H1 (cell line): ENCODE measurements around the gene KLK5. TPM values are rescaled to one million over a fixed set of nuclear protein-coding genes. Genes with fewer than 3 reads are reported as not detected.

Experiments
- CTCF ChIA-PET: fragments of 300-600 bp; sonication (Branson Sonifier 250); formaldehyde crosslinking; loops from one replicate; lab custom pipeline; 2021; ENCODE audit not compliant: partially characterized antibody; lab: Charles Lee
- POLR2A ChIA-PET: fragments of 300-600 bp; sonication (Branson Sonifier 250); formaldehyde crosslinking; loops from one replicate; lab custom pipeline; 2021; ENCODE audit warnings: inconsistent platforms; ENCODE audit not compliant: partially characterized antibody; lab: Charles Lee
- DNase-seq, 2 experiments: peaks; one replicate each; pipeline versions ENCODE4 v3.0.0 to v3.0.0-alpha.2; 2010 to 2022; ENCODE audit warnings: low spot score in 2 of 2, low read depth in 1 of 2, mixed read lengths in 1 of 2
- FAIRE-seq: peaks from 2 replicates; lab custom pipeline; 2011; peaks lifted over from hg19 to GRCh38; lab: Jason Lieb, UNC
- H2AFZ ChIP-seq: 2 replicates; pipeline ENCODE4 v1.8.1; 2012; ENCODE audit warnings: low read length, inconsistent platforms
- H2AK5ac ChIP-seq: 2 replicates; pipeline ENCODE4 v1.6.1; 2013; ENCODE audit warnings: low read depth, low read length
- H2BK120ac ChIP-seq: replicated peaks from 2 replicates; pipeline ENCODE3; 2013; ENCODE audit warnings: low read depth, low read length, inconsistent platforms
- H2BK12ac ChIP-seq: 2 replicates; pipeline ENCODE4 v1.6.1; 2013; ENCODE audit warnings: low read depth, low read length
- H2BK15ac ChIP-seq: 2 replicates; pipeline ENCODE4 v1.6.1; 2013; ENCODE audit warnings: low read length
- H2BK20ac ChIP-seq: 2 replicates; pipeline ENCODE4 v1.6.1; 2013; ENCODE audit warnings: low read length
- H2BK5ac ChIP-seq: 2 replicates; pipeline ENCODE4 v1.6.1; 2013; ENCODE audit warnings: low read depth, low read length
- H3K14ac ChIP-seq: 2 replicates; pipeline ENCODE4 v1.6.1; 2013; ENCODE audit warnings: inconsistent platforms; ENCODE audit not compliant: insufficient read length
- H3K18ac ChIP-seq: 2 replicates; pipeline ENCODE4 v1.6.1; 2013; ENCODE audit warnings: low read length; ENCODE audit errors: extremely low read depth
- H3K23ac ChIP-seq: 2 replicates; pipeline ENCODE4 v1.6.1; 2013; ENCODE audit warnings: inconsistent platforms; ENCODE audit not compliant: insufficient read length
- H3K23me2 ChIP-seq: 2 replicates; pipeline ENCODE4 v1.6.1; 2013; ENCODE audit warnings: low read depth, low read length
- H3K27ac ChIP-seq: 2 replicates; pipeline ENCODE4 v1.6.1; 2011; ENCODE audit warnings: low read depth, low read length, inconsistent platforms
- H3K27me3 ChIP-seq, 4 experiments: replicated peaks in 1 of 4; 1 replicate in 1 of 4; 2 replicates in 3 of 4; pipeline versions ENCODE4 v1.6.1 to v1.8.1; 2011 to 2013; ENCODE audit warnings: low read length in 3 of 4, mild to moderate bottlenecking in 3 of 4, inconsistent platforms in 2 of 4, mixed read lengths in 2 of 4, moderate library complexity in 1 of 4; ENCODE audit not compliant: control insufficient read depth in 3 of 4, insufficient read depth in 3 of 4; ENCODE audit errors: extremely low read depth in 1 of 4
- H3K36me3 ChIP-seq, 4 experiments: 2 replicates each; pipeline versions ENCODE4 v1.6.1 to v1.8.1; 2011 to 2013; ENCODE audit warnings: mild to moderate bottlenecking in 4 of 4, low read length in 3 of 4, moderate library complexity in 2 of 4, control low read depth in 1 of 4, inconsistent platforms in 1 of 4; ENCODE audit not compliant: insufficient read depth in 4 of 4, control insufficient read depth in 2 of 4
- H3K4ac ChIP-seq: replicated peaks from 2 replicates; pipeline ENCODE3; 2013; ENCODE audit warnings: low read length, low read depth, mixed read lengths, inconsistent platforms; ENCODE audit not compliant: insufficient read length
- H3K4me1 ChIP-seq, 4 experiments: replicated peaks in 1 of 4; 1 replicate in 1 of 4; 2 replicates in 3 of 4; pipeline versions ENCODE4 v1.6.1 to v1.8.1; 2011 to 2013; ENCODE audit warnings: low read length in 3 of 4, inconsistent platforms in 2 of 4, mixed read lengths in 1 of 4; ENCODE audit not compliant: insufficient read depth in 4 of 4, control insufficient read depth in 3 of 4
- H3K4me2 ChIP-seq, 2 experiments: 2 replicates each; pipeline versions ENCODE4 v1.6.1 to v1.8.1; 2011 to 2013; ENCODE audit warnings: low read depth in 2 of 2, low read length in 2 of 2, control low read depth in 1 of 2, inconsistent platforms in 1 of 2, mild to moderate bottlenecking in 1 of 2; ENCODE audit not compliant: insufficient read depth in 1 of 2
- H3K4me3 ChIP-seq, 4 experiments: fragments of 200-600, 300-600 bp in 1 of 4; sonication (generic), shearing (Covaris generic), sonication (Bioruptor Twin) in 1 of 4; 2 replicates each; pipeline versions ENCODE4 v1.5.1 to v1.8.1; 2011 to 2016; ENCODE audit warnings: low read length in 4 of 4, low read depth in 3 of 4, control low read depth in 2 of 4, inconsistent platforms in 2 of 4, mild to moderate bottlenecking in 2 of 4, mixed read lengths in 1 of 4, moderate library complexity in 1 of 4; ENCODE audit not compliant: insufficient read depth in 2 of 4; ENCODE audit errors: extremely low read depth in 1 of 4
- H3K56ac ChIP-seq: replicated peaks from 2 replicates; pipeline ENCODE3; 2013; ENCODE audit warnings: low read depth, mild to moderate bottlenecking, mixed read lengths, low read length, inconsistent platforms; ENCODE audit not compliant: insufficient read length
- H3K79me1 ChIP-seq: 2 replicates; pipeline ENCODE4 v1.6.1; 2013; ENCODE audit warnings: low read depth, low read length, control low read depth
- H3K79me2 ChIP-seq, 2 experiments: 2 replicates each; pipeline versions ENCODE4 v1.6.1 to v1.8.1; 2012 to 2013; ENCODE audit warnings: low read length in 2 of 2, mild to moderate bottlenecking in 2 of 2, inconsistent platforms in 1 of 2; ENCODE audit not compliant: insufficient read depth in 2 of 2, control insufficient read depth in 1 of 2
- H3K9ac ChIP-seq, 4 experiments: replicated peaks in 1 of 4; 1 replicate in 1 of 4; 2 replicates in 3 of 4; pipeline versions ENCODE4 v1.6.1 to v1.8.1; 2011 to 2013; ENCODE audit warnings: low read depth in 3 of 4, low read length in 3 of 4, control low read depth in 2 of 4, mild to moderate bottlenecking in 2 of 4, moderate library complexity in 2 of 4, inconsistent platforms in 1 of 4; ENCODE audit errors: extremely low read depth in 1 of 4
- H3K9me3 ChIP-seq, 2 experiments: 2 replicates each; pipeline versions ENCODE4 v1.6.1 to v1.8.1; 2012 to 2013; ENCODE audit warnings: mild to moderate bottlenecking in 2 of 2, moderate library complexity in 2 of 2, control low read depth in 1 of 2, inconsistent platforms in 1 of 2, low read depth in 1 of 2, low read length in 1 of 2, mixed read lengths in 1 of 2; ENCODE audit not compliant: insufficient read depth in 2 of 2
- H4K20me1 ChIP-seq, 2 experiments: replicated peaks in 1 of 2; 2 replicates each; pipeline versions ENCODE3 to v1.8.1; 2011 to 2013; ENCODE audit warnings: inconsistent platforms in 2 of 2, low read length in 2 of 2, mild to moderate bottlenecking in 1 of 2; ENCODE audit not compliant: insufficient read depth in 2 of 2, control insufficient read depth in 1 of 2
- H4K5ac ChIP-seq: 2 replicates; pipeline ENCODE4 v1.6.1; 2013; ENCODE audit warnings: low read length, low read depth, mixed read lengths, inconsistent platforms; ENCODE audit not compliant: insufficient read length
- H4K8ac ChIP-seq: 2 replicates; pipeline ENCODE4 v1.8.0; 2013; ENCODE audit warnings: mild to moderate bottlenecking, moderate library complexity, low read length, inconsistent platforms; ENCODE audit not compliant: insufficient read depth; ENCODE audit errors: extremely low read depth
- H4K91ac ChIP-seq: replicated peaks from 2 replicates; pipeline ENCODE3; 2013; ENCODE audit warnings: low read length, mixed read lengths, inconsistent platforms; ENCODE audit not compliant: insufficient read length
- CHD2 ChIP-seq: IDR thresholded peaks from 2 replicates; pipeline ENCODE4 v1.6.1; 2012; ENCODE audit warnings: low read length, improper control_type of control experiment
- WGBS, 2 experiments: shearing (Covaris generic) in 1 of 2; methylation state at CpG; one replicate each; pipeline versions ENCODE4 v1.1.6 to v1.1.7; 2013 to 2015; ENCODE audit warnings: low lambda C conversion rate in 2 of 2, mixed read lengths in 2 of 2, inconsistent platforms in 1 of 2, low coverage in 1 of 2, missing lambda C conversion rate in 1 of 2; ENCODE audit not compliant: insufficient replicate concordance in 2 of 2, insufficient coverage in 1 of 2, insufficient read length in 1 of 2; ENCODE audit errors: extremely low coverage in 1 of 2, missing lambda C conversion rate in 1 of 2; 5-methylcytosine and 5-hydroxymethylcytosine counted together
- polyA plus RNA-seq, 7 experiments: library from polyadenylated mRNA; depleted of rRNA in 3 of 7; stranded (reverse) in 5 of 7; unstranded in 2 of 7; fragments of >200 nt in 5 of 7; fragments of 200-250 nt in 2 of 7; gene quantifications; 1 replicate in 5 of 7; 2 replicates in 1 of 7; 4 replicates in 1 of 7; pipeline versions ENCODE4 v1.2.1 to v1.2.3, GENCODE V29; 2011 to 2013; ENCODE audit warnings: missing spikeins in 2 of 7, mixed read lengths in 2 of 7
- total RNA-seq: library from RNA; stranded (reverse); fragmentation: NEBNext Ultra II Directional; extraction: Animal tissue kit (Norgen Biotek cat#: 25700); gene quantifications from 2 replicates; pipeline ENCODE4 v1.2.1, GENCODE V29; 2021

Gene KLK5
- total and polyA plus RNA-seq, 2 of the 8 experiments (the other 6 are each of a cell fraction or from before 2014, with no cell fraction given), result 0.76 to 2.0 TPM

DNA sequence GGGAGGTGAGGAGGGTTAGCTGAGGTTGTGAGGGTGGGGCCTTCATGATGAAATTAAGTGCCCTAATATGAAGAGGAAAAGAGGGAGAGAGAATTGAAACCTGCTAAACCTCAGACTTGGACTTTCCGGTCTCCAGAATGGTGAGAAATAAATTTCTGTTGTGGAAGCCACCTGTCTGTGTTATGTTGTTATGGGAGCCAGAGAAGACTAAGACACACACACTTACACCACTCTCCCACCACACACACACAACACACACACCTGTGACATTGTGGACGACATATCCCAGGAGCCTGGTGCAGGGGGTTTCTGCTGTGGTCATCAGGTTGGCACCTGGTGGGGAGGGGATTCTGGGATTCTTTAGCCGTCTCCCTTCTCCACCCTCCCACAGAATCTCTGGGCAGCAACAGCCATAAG is 55.6 kb downstream of the KLK5 start:
- Histone ChIP-seq H3K27me3 (peaks cover 0 to 3% (median 1%) of the 10 kb centered on the region in 4 experiments; a peak in 1 of 7 replicates), H3K36me3 (no peaks in the 10 kb centered on the region), H3K9me3 (peaks cover 23 to 25% of the 10 kb centered on the region in 2 experiments), H3K4me2 (no peak overlapping the region), H2BK120ac (no peak overlapping the region), H3K27ac (no peak overlapping the region), H3K14ac (no peak overlapping the region), H2AFZ (no peak overlapping the region), H3K23ac (no peak overlapping the region), H2AK5ac (no peak overlapping the region), H2BK15ac (no peak overlapping the region), H3K79me1 (no peaks in the 10 kb centered on the region), H2BK12ac (no peak overlapping the region), H3K23me2 (no peaks in the 10 kb centered on the region), H3K4me3 (no peak overlapping the region), H3K4me1 (no peaks in the 10 kb centered on the region), H4K8ac (no peak overlapping the region), H4K91ac (no peak overlapping the region), H3K9ac (no peak overlapping the region), H3K79me2 (no peaks in the 10 kb centered on the region), H3K56ac (no peak overlapping the region), H3K4ac (no peak overlapping the region), H2BK5ac (no peak overlapping the region), H3K18ac (no peak overlapping the region), H4K5ac (no peak overlapping the region), H4K20me1 (peaks cover 0 to 2% of the 10 kb centered on the region in 2 experiments), H2BK20ac (no peak overlapping the region)
- ChIA-PET POLR2A (interaction anchor here (1.4 kb wide), 1 partner anchor 92 kb away, joined by 4 read pairs; no protein-coding TSS in a partner anchor), CTCF (interaction anchor here (0.9 to 1.1 kb wide), 3 partner anchors 14 to 199 kb away, joined by 3 read pairs; no protein-coding TSS in a partner anchor)
- WGBS, 2 experiments, result 76% methylated on average over 3 of the region's 3 CpGs; no CpG with 5 or more reads in 1 of the 2 experiments
- no peak for DNase-seq
- FAIRE-seq, result no peak
- TF ChIP-seq CHD2, result no peak
